SJCRH30 (cell line): ENCODE measurements around the gene LGALS16. TPM values are rescaled to one million over a fixed set of nuclear protein-coding genes. Genes with fewer than 3 reads are reported as not detected.
A peak's percentile ranks its signal among the peaks of the same experiment; 100 is the strongest.

Experiments used
- DNase-seq, 2 experiments: peaks; one replicate each; pipeline ENCODE4 v3.0.0-alpha.2; 2015 to 2020
- H3K27ac ChIP-seq: fragments of 250-450 bp; sonication (Bioruptor Pico); 2 replicates; pipeline ENCODE4 v1.5.1; 2020; ENCODE audit warnings: mild to moderate bottlenecking, moderate library complexity
- H3K27me3 ChIP-seq: fragments of 250-450 bp; sonication (Bioruptor Pico); 2 replicates; pipeline ENCODE4 v1.5.1; 2020; ENCODE audit warnings: mild to moderate bottlenecking, moderate library complexity
- H3K36me3 ChIP-seq: fragments of 250-450 bp; sonication (Bioruptor Pico); 2 replicates; pipeline ENCODE4 v1.5.1; 2020; ENCODE audit warnings: mild to moderate bottlenecking, moderate library complexity
- H3K4me1 ChIP-seq: fragments of 250-450 bp; sonication (Bioruptor Pico); 2 replicates; pipeline ENCODE4 v1.5.1; 2020; ENCODE audit warnings: mild to moderate bottlenecking, moderate library complexity
- H3K4me3 ChIP-seq: fragments of 250-450 bp; sonication (Bioruptor Pico); 2 replicates; pipeline ENCODE4 v1.5.1; 2020; ENCODE audit warnings: mild to moderate bottlenecking, moderate library complexity
- H3K9me3 ChIP-seq: fragments of 250-450 bp; sonication (Bioruptor Pico); replicated peaks from 2 replicates; pipeline ENCODE4 v1.5.1; 2020; ENCODE audit warnings: mild to moderate bottlenecking, moderate library complexity
- total RNA-seq: library from RNA; depleted of rRNA; stranded (reverse); fragments of >200 nt; shearing (Covaris generic); gene quantifications from 2 replicates; pipeline ENCODE4 v1.2.3, GENCODE V29; 2014; rRNA removed

Gene LGALS16
- total RNA-seq, 1 experiment from 2014 or later: not detected

GRCh38 chr19:39692166-39692565 lies 36.5 kb downstream of the LGALS16 start:
- DNase-seq: no peak
- no peaks in the 10 kb centered on the region for H3K27me3 ChIP-seq
- no peak overlapping the region for H3K27ac ChIP-seq
- no peak overlapping the region for H3K4me3 ChIP-seq
- peaks cover 3% of the 10 kb centered on the region; the same call in 1 of the 2 replicates for H3K9me3 ChIP-seq
- H3K4me1 ChIP-seq: peaks cover 8% of the 10 kb centered on the region
- H3K36me3 ChIP-seq: no peaks in the 10 kb centered on the region

- Histone ChIP-seq H3K27me3 (0 out of 2 replicates have a peak, but pooled peaks cover 3% of the 10 kb centered on the region), H3K4me3 (no peak overlapping the region), H3K9me3 (peaks cover 3% of the 10 kb centered on the region; the same call in 1 of the 2 replicates), H3K36me3 (no peaks in the 10 kb centered on the region), H3K4me1 (peaks cover 8% of the 10 kb centered on the region), H3K27ac (no peak overlapping the region)
- DNase-seq: no peak
These were observed 37.1 kb downstream of the LGALS16 start for GRCh38 chr19:39692822-39693221.

GRCh38 chr19:39695759-39696158 lies 40.0 kb downstream of the LGALS16 start:
- peaks cover 8% of the 10 kb centered on the region for H3K4me1 ChIP-seq
- H3K27me3 ChIP-seq: peaks cover 3% of the 10 kb centered on the region; the same call in 1 of the 2 replicates
- H3K27ac ChIP-seq: no peak overlapping the region
- H3K4me3 ChIP-seq: no peak overlapping the region
- H3K9me3 ChIP-seq: no peaks in the 10 kb centered on the region
- DNase-seq: no peak
- H3K36me3 ChIP-seq: no peaks in the 10 kb centered on the region

- peaks cover 3% of the 10 kb centered on the region; the same call in 1 of the 2 replicates for H3K27me3 ChIP-seq
- H3K36me3 ChIP-seq: no peaks in the 10 kb centered on the region
- no peak for DNase-seq
- H3K4me1 ChIP-seq: peaks cover 8% of the 10 kb centered on the region
- no peaks in the 10 kb centered on the region for H3K9me3 ChIP-seq
- no peak overlapping the region for H3K27ac ChIP-seq
- H3K4me3 ChIP-seq: no peak overlapping the region
These were observed 40.7 kb downstream of the LGALS16 start for GRCh38 chr19:39696387-39696786.

- Histone ChIP-seq H3K4me3 (no peak overlapping the region), H3K4me1 (peaks cover 8% of the 10 kb centered on the region), H3K27ac (no peak overlapping the region), H3K36me3 (no peaks in the 10 kb centered on the region), H3K9me3 (0 out of 2 replicates have a peak, but pooled peaks cover 3% of the 10 kb centered on the region), H3K27me3 (peaks cover 3% of the 10 kb centered on the region; the same call in 1 of the 2 replicates)
- DNase-seq: no peak
These were observed 42.8 kb downstream of the LGALS16 start for GRCh38 chr19:39698535-39698934.

- no peak overlapping the region for H3K4me3 ChIP-seq
- no peak for DNase-seq
- 0 out of 2 replicates have a peak, but pooled peaks cover 3% of the 10 kb centered on the region for H3K9me3 ChIP-seq
- H3K27ac ChIP-seq: no peak overlapping the region
- peaks cover 7% of the 10 kb centered on the region for H3K4me1 ChIP-seq
- H3K36me3 ChIP-seq: no peaks in the 10 kb centered on the region
- peaks cover 3% of the 10 kb centered on the region; the same call in 1 of the 2 replicates for H3K27me3 ChIP-seq
These were observed 45.6 kb downstream of the LGALS16 start for GRCh38 chr19:39701291-39701690.

GRCh38 chr19:39704181-39705044 lies 48.7 kb downstream of the LGALS16 start, which contains the start of gene LGALS14:
Gene LGALS14, plus strand, starts transcription at chr19:39704481. Its CDS starts 48 bp downstream, at chr19:39704529.
- H3K9me3 ChIP-seq: 0 out of 2 replicates have a peak, but pooled peaks cover 3% of the 10 kb centered on the region
- H3K27ac ChIP-seq: no peak within 1 kb of the TSS
- no peaks in the 10 kb centered on the region for H3K36me3 ChIP-seq
- no peak within 1 kb of the TSS for H3K4me3 ChIP-seq
- no peaks in the 10 kb centered on the region for H3K4me1 ChIP-seq
- peak in 1 of 2 experiments; percentile 21 for DNase-seq
- no peaks in the 10 kb centered on the region; the same call in 1 of the 2 replicates for H3K27me3 ChIP-seq

GRCh38 chr19:39705578-39706188 lies 50.0 kb downstream of the LGALS16 start:
- Histone ChIP-seq H3K4me3 (no peak overlapping the region), H3K27me3 (no peaks in the 10 kb centered on the region; the same call in 1 of the 2 replicates), H3K4me1 (no peaks in the 10 kb centered on the region), H3K9me3 (0 out of 2 replicates have a peak, but pooled peaks cover 3% of the 10 kb centered on the region), H3K27ac (no peak overlapping the region), H3K36me3 (no peaks in the 10 kb centered on the region)
- DNase-seq: no peak

- Histone ChIP-seq H3K36me3 (no peaks in the 10 kb centered on the region), H3K4me1 (no peaks in the 10 kb centered on the region), H3K27ac (no peak overlapping the region), H3K4me3 (no peak overlapping the region), H3K27me3 (no peaks in the 10 kb centered on the region; the same call in 1 of the 2 replicates), H3K9me3 (no peaks in the 10 kb centered on the region)
- no peak for DNase-seq
These were observed 52.9 kb downstream of the LGALS16 start for GRCh38 chr19:39708594-39708993.

GRCh38 chr19:39709026-39709872 lies 53.5 kb downstream of the LGALS16 start:
- DNase-seq: no peak
- no peak overlapping the region for H3K4me3 ChIP-seq
- H3K36me3 ChIP-seq: no peaks in the 10 kb centered on the region
- no peaks in the 10 kb centered on the region; the same call in 1 of the 2 replicates for H3K27me3 ChIP-seq
- H3K4me1 ChIP-seq: no peaks in the 10 kb centered on the region
- H3K27ac ChIP-seq: no peak overlapping the region
- no peaks in the 10 kb centered on the region; the same call in 1 of the 2 replicates for H3K9me3 ChIP-seq

Other genes starting within 250 kb of the LGALS16 start
- gene ZFP36, start 249.1 kb upstream of the LGALS16 start, total RNA-seq: 2.4 and 2.7 TPM in 2 replicates
- 27.9 and 31.0 TPM in 2 replicates for gene PLEKHG2, start 243.2 kb upstream of the LGALS16 start, total RNA-seq
- 1,718 and 1,766 TPM in 2 replicates for gene RPS16, start 220.0 kb upstream of the LGALS16 start, total RNA-seq
- gene SUPT5H, start 210.3 kb upstream of the LGALS16 start, total RNA-seq: 89.8 and 106 TPM in 2 replicates
- gene TIMM50, start 175.1 kb upstream of the LGALS16 start, total RNA-seq: 184 and 192 TPM in 2 replicates
- 3.7 and 3.8 TPM in 2 replicates for gene DLL3, start 157.0 kb upstream of the LGALS16 start, total RNA-seq
- gene SELENOV, start 140.8 kb upstream of the LGALS16 start, total RNA-seq: 0.15 and 0.32 TPM in 2 replicates
- 6.3 and 9.1 TPM in 2 replicates for gene EID2B, start 123.1 kb upstream of the LGALS16 start, total RNA-seq
- 30.4 and 35.8 TPM in 2 replicates for gene EID2, start 115.8 kb upstream of the LGALS16 start, total RNA-seq
- not detected in 2 replicates for gene LGALS13, start 53.4 kb upstream of the LGALS16 start, total RNA-seq
- not detected in 2 replicates for gene LGALS14, start 48.6 kb downstream of the LGALS16 start, total RNA-seq
- gene CLC, start 82.1 kb downstream of the LGALS16 start, total RNA-seq: 0.23 TPM in 1 of 2 replicates, not detected in the other
- not detected in 2 replicates for gene LEUTX, start 122.9 kb downstream of the LGALS16 start, total RNA-seq
- 14.4 and 15.2 TPM in 2 replicates for gene DYRK1B, start 178.2 kb downstream of the LGALS16 start, total RNA-seq
- 569 and 597 TPM in 2 replicates for gene FBL, start 190.5 kb downstream of the LGALS16 start, total RNA-seq